ENCODE data around the gene SCOC.

The SCOC gene

GRCh38 chr4:140351093-140352075 lies 22.1 kb upstream of the SCOC start:
- TF ChIP-seq TAF1 (IDR thresholded peaks at IDR 0.05; ENCODE audit: borderline replicate concordance, insufficient read depth, low read length) (no peak), FOXP2 (optimal IDR thresholded peaks at IDR 0.05; ENCODE audit: borderline replicate concordance, extremely low read depth, extremely low read length, insufficient read depth) (no peak), REST (IDR thresholded peaks at IDR 0.05; ENCODE audit: insufficient read depth in 1 of 2, low read depth in 2 of 2, low read length in 2 of 2) (no peak), SIN3A (IDR thresholded peaks at IDR 0.05; ENCODE audit: borderline replicate concordance, insufficient read depth, low read length) (no peak), POLR2AphosphoS5 (IDR thresholded peaks at IDR 0.05; ENCODE audit: low read depth, low read length) (no peak)

- no peak for TF ChIP-seq TAF1 (IDR thresholded peaks at IDR 0.05; ENCODE audit: borderline replicate concordance, insufficient read depth, low read length)
- no peak for TF ChIP-seq FOXP2 (optimal IDR thresholded peaks at IDR 0.05; ENCODE audit: borderline replicate concordance, extremely low read depth, extremely low read length, insufficient read depth)
- no peak for TF ChIP-seq POLR2AphosphoS5 (IDR thresholded peaks at IDR 0.05; ENCODE audit: low read depth, low read length)
- no peak for TF ChIP-seq REST (IDR thresholded peaks at IDR 0.05; ENCODE audit: insufficient read depth in 1 of 2, low read depth in 2 of 2, low read length in 2 of 2)
- TF ChIP-seq SIN3A (IDR thresholded peaks at IDR 0.05; ENCODE audit: borderline replicate concordance, insufficient read depth, low read length), result no peak
Measured at GRCh38 chr4:140353786-140354185, 19.7 kb upstream of the SCOC start.

- no peak for TF ChIP-seq FOXP2 (optimal IDR thresholded peaks at IDR 0.05; ENCODE audit: borderline replicate concordance, extremely low read depth, extremely low read length, insufficient read depth)
- TF ChIP-seq SIN3A (IDR thresholded peaks at IDR 0.05; ENCODE audit: borderline replicate concordance, insufficient read depth, low read length), result no peak
- no peak for TF ChIP-seq REST (IDR thresholded peaks at IDR 0.05; ENCODE audit: insufficient read depth in 1 of 2, low read depth in 2 of 2, low read length in 2 of 2)
Measured at GRCh38 chr4:140355288-140355687, 18.2 kb upstream of the SCOC start.

- TF ChIP-seq SIN3A (IDR thresholded peaks at IDR 0.05; ENCODE audit: borderline replicate concordance, insufficient read depth, low read length) (no peak), POLR2AphosphoS5 (IDR thresholded peaks at IDR 0.05; ENCODE audit: low read depth, low read length) (no peak), REST (IDR thresholded peaks at IDR 0.05; ENCODE audit: insufficient read depth in 1 of 2, low read depth in 2 of 2, low read length in 2 of 2) (no peak), TAF1 (IDR thresholded peaks at IDR 0.05; ENCODE audit: borderline replicate concordance, insufficient read depth, low read length) (no peak), FOXP2 (optimal IDR thresholded peaks at IDR 0.05; ENCODE audit: borderline replicate concordance, extremely low read depth, extremely low read length, insufficient read depth) (no peak)
Measured at GRCh38 chr4:140357868-140358267, 15.6 kb upstream of the SCOC start.

Data from PFSK-1 (cell line).